PC-9 (cell line): Measurements from ENCODE around the gene DSCAM. TPM values are rescaled to one million over a fixed set of nuclear protein-coding genes. Genes with fewer than 3 reads are reported as not detected.

Experiments used
- BruUV-seq: library from RNA; stranded (reverse); fragments of 400-500 nt; replicated peaks from 2 replicates; lab custom pipeline; 2021; lab: Mats Ljungman, UMichigan
- CTCF ChIA-PET: fragments of 300-600 bp; sonication (Branson Sonifier 250); formaldehyde crosslinking; loops from one replicate; lab custom pipeline; 2022; ENCODE audit warnings: antibody characterized with exemption; lab: Charles Lee
- POLR2A ChIA-PET: fragments of 300-600 bp; sonication (Branson Sonifier 250); formaldehyde crosslinking; loops from one replicate; lab custom pipeline; 2022; ENCODE audit warnings: antibody characterized with exemption; ENCODE audit not compliant: unreplicated experiment; lab: Charles Lee
- DNase-seq, 2 experiments: peaks; one replicate each; pipeline versions ENCODE4 v3.0.0 to v3.0.0-alpha.2; 2015 to 2022; ENCODE audit warnings: mixed read lengths in 1 of 2
- H2AFZ ChIP-seq: fragments of 200-600 bp; sonication (generic); 2 replicates; pipeline ENCODE4 v1.8.1; 2017; ENCODE audit warnings: antibody characterized with exemption
- H3F3A ChIP-seq: fragments of 200-600 bp; sonication (generic); 2 replicates; pipeline ENCODE4 v1.8.1; 2017; ENCODE audit warnings: antibody characterized with exemption, mild to moderate bottlenecking, low read depth; ENCODE audit not compliant: insufficient read depth
- H3K27ac ChIP-seq: fragments of 200-600 bp; sonication (generic); 2 replicates; pipeline ENCODE4 v1.6.1; 2016; ENCODE audit warnings: mixed run types
- H3K27me3 ChIP-seq: fragments of 200-600 bp; sonication (generic); 2 replicates; pipeline ENCODE4 v1.6.1; 2016; ENCODE audit warnings: low read depth, mixed run types; ENCODE audit not compliant: insufficient read depth
- H3K36me3 ChIP-seq: fragments of 200-600 bp; sonication (generic); 2 replicates; pipeline ENCODE4 v1.6.1; 2016; ENCODE audit warnings: low read depth, mixed run types
- H3K4me1 ChIP-seq: fragments of 200-600 bp; sonication (generic); replicated peaks from 2 replicates; pipeline ENCODE4 v1.6.1; 2016; ENCODE audit warnings: mixed run types; ENCODE audit not compliant: insufficient read depth
- H3K4me2 ChIP-seq: fragments of 200-600 bp; sonication (generic); 2 replicates; pipeline ENCODE4 v1.6.1; 2017; ENCODE audit warnings: mixed run types
- H3K4me3 ChIP-seq: fragments of 200-600 bp; sonication (generic); 2 replicates; pipeline ENCODE4 v1.6.1; 2016; ENCODE audit warnings: mixed run types
- H3K79me2 ChIP-seq: fragments of 200-600 bp; sonication (generic); 2 replicates; pipeline ENCODE4 v1.6.1; 2017; ENCODE audit warnings: low read depth, mixed run types
- H3K9me2 ChIP-seq: fragments of 200-600 bp; sonication (generic); 2 replicates; pipeline ENCODE4 v1.8.1; 2017; ENCODE audit warnings: mild to moderate bottlenecking; ENCODE audit not compliant: insufficient read depth
- H3K9me3 ChIP-seq: fragments of 200-600 bp; sonication (generic); 2 replicates; pipeline ENCODE4 v1.8.1; 2016; ENCODE audit warnings: low read depth; ENCODE audit not compliant: insufficient read depth
- H4K20me1 ChIP-seq: fragments of 200-600 bp; sonication (generic); 2 replicates; pipeline ENCODE4 v1.8.1; 2017; ENCODE audit not compliant: insufficient read depth
- EZH2 ChIP-seq: fragments of 200-600 bp; sonication (generic); IDR thresholded peaks from 2 replicates; pipeline ENCODE4 v1.8.0; 2017; ENCODE audit warnings: antibody characterized with exemption, low read depth
- intact Hi-C: fragments of 100-400 bp; cut with micrococcal nuclease; formaldehyde crosslinking; loops from one replicate; pipeline ENCODE4 v1.10.0; 2022; ENCODE audit not compliant: unreplicated experiment
- total RNA-seq: library from RNA; stranded (reverse); gene quantifications from 2 replicates; pipeline ENCODE4 v1.2.3, GENCODE V29; 2021
- TF ChIP-seq, protein P1 (sequence below): fragments of 200-600 bp; sonication (generic); conservative IDR thresholded peaks from 2 replicates; pipeline ENCODE4 v1.6.1; 2017; ENCODE audit warnings: mixed run types, antibody characterized with exemption, mild to moderate bottlenecking, moderate library complexity

DSCAM gene
- total RNA-seq, 1 experiment from 2014 or later, result not detected

DNA sequence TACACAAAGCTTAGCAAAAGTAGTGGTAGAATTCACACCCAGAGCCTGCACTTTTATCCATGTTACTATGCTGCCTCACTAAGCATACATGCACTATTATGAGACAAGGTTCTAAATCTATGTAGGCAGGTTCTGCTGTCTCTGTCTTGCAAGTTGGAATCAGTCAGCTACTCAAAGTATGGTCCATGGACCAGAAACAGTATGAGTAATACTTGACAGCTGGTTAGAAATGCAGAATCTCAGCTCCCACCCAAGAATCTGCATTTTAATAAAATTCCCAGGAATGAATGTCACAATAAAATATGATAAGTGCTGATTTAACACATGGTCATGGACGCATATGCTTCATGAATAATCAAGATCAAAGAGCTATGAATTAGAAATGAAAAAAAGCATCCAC is 50.5 kb downstream of the DSCAM start:
- H3K36me3 ChIP-seq, result no peaks in the 10 kb centered on the region
- H3K27me3 ChIP-seq, result no peaks in the 10 kb centered on the region
- H3K27ac ChIP-seq, result no peak overlapping the region
- H3K79me2 ChIP-seq, result no peaks in the 10 kb centered on the region
- no peak overlapping the region for H2AFZ ChIP-seq
- H4K20me1 ChIP-seq, result no peaks in the 10 kb centered on the region
- POLR2A ChIA-PET, result no interaction called here
- H3K4me1 ChIP-seq, result no peaks in the 10 kb centered on the region
- no peaks in the 10 kb centered on the region for H3K9me3 ChIP-seq
- CTCF ChIA-PET, result no interaction called here
- no peak overlapping the region for H3K4me3 ChIP-seq
- no peaks in the 10 kb centered on the region for H3F3A ChIP-seq
- intact Hi-C loops, result no loop called here
- BruUV-seq, result no TSS peak
- no peak overlapping the region for H3K4me2 ChIP-seq
- DNase-seq, result no peak
- TF ChIP-seq, protein P1, sequence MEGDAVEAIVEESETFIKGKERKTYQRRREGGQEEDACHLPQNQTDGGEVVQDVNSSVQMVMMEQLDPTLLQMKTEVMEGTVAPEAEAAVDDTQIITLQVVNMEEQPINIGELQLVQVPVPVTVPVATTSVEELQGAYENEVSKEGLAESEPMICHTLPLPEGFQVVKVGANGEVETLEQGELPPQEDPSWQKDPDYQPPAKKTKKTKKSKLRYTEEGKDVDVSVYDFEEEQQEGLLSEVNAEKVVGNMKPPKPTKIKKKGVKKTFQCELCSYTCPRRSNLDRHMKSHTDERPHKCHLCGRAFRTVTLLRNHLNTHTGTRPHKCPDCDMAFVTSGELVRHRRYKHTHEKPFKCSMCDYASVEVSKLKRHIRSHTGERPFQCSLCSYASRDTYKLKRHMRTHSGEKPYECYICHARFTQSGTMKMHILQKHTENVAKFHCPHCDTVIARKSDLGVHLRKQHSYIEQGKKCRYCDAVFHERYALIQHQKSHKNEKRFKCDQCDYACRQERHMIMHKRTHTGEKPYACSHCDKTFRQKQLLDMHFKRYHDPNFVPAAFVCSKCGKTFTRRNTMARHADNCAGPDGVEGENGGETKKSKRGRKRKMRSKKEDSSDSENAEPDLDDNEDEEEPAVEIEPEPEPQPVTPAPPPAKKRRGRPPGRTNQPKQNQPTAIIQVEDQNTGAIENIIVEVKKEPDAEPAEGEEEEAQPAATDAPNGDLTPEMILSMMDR, result no peak
- no peak for TF ChIP-seq EZH2
- H3K9me2 ChIP-seq, result no peaks in the 10 kb centered on the region

DNA sequence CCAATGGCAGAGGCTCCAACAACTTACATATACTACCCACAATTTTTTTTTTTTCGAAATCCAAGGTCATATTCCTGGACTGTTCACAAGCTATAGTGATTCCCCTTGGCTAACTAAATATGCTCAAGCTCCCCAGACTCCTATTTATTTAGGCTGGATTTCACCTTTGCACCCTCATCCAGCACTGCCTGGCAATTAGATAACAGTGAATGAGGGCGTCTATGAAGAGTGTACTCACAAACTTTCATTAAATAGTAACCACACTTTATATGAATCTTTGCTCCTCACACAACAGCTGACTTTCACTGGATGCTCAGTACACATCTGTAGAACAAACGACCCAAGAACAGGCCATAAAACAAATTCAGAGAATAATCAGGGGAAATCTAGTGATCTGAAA is 51.6 kb downstream of the DSCAM start:
- no TSS peak for BruUV-seq
- CTCF ChIA-PET, result no interaction called here
- Histone ChIP-seq H4K20me1 (no peaks in the 10 kb centered on the region), H3K4me3 (no peak overlapping the region), H3K9me2 (no peaks in the 10 kb centered on the region), H3K27ac (no peak overlapping the region), H3K4me1 (no peaks in the 10 kb centered on the region), H3K79me2 (no peaks in the 10 kb centered on the region), H3K36me3 (no peaks in the 10 kb centered on the region), H3K27me3 (no peaks in the 10 kb centered on the region), H3K4me2 (no peak overlapping the region), H3F3A (no peaks in the 10 kb centered on the region), H3K9me3 (no peaks in the 10 kb centered on the region), H2AFZ (no peak overlapping the region)
- DNase-seq, result no peak
- intact Hi-C loops, result no loop called here
- POLR2A ChIA-PET, result no interaction called here
- TF ChIP-seq, protein P1, result no peak
- no peak for TF ChIP-seq EZH2

DNA sequence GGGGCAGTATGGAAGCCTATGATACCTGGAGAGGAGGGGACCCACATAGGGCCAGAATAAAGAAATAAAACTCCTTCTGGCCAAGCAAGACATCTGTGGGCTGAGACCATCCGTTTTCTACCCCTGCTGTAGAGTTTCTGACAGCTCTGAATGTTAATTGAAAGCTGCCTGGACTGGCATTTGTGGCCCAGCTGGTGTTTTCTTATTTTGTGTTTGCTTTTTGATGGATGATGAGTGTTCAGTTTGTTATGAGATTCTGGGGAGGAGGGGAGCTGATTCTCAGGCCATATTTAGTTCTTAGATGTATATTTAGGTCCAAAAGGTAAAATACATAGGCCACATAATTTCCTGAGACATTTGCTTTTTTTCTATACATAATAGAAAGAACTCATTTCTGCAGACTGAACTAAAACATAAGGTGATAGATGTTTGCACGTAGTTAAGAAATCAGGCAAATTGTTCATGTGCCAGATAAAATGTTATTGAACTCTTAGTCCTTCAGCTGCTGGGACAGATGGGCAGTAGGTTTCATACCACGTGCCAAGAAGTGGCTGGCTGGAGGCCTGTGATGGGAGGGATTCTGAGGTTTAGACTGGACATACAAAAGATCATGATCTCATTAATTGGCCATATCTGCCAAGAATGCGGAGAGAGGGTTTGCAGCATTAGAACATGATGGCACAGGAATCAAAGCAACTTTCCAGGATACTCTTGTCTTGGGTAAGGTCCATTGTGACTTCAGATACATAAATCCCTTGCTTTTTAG is 54.1 kb downstream of the DSCAM start:
- Histone ChIP-seq H3K36me3 (no peaks in the 10 kb centered on the region), H3K4me1 (no peaks in the 10 kb centered on the region), H3K9me2 (no peaks in the 10 kb centered on the region), H3K4me2 (no peak overlapping the region), H2AFZ (no peak overlapping the region), H4K20me1 (no peaks in the 10 kb centered on the region), H3K79me2 (no peaks in the 10 kb centered on the region), H3K4me3 (no peak overlapping the region), H3F3A (no peaks in the 10 kb centered on the region), H3K27ac (no peak overlapping the region), H3K27me3 (peaks cover 4% of the 10 kb centered on the region; the same call in 1 of the 2 replicates), H3K9me3 (no peaks in the 10 kb centered on the region)
- intact Hi-C loops, result no loop called here
- DNase-seq, result no peak
- no TSS peak for BruUV-seq
- ChIA-PET POLR2A (no interaction called here), CTCF (no interaction called here)
- TF ChIP-seq EZH2, result no peak
- TF ChIP-seq, protein P1, result no peak
